ENCODE results near the gene IGSF9.

IGSF9 gene

GRCh38 chr1:159989581-159989980 lies 44.2 kb upstream of the IGSF9 start:
- CTCF ChIA-PET, result interaction anchor here (0.9 to 3.4 kb wide), 4 partner anchors 12 to 90 kb away, joined by 3 to 24 read pairs (median 4); no protein-coding TSS in a partner anchor
- DNase-seq (ENCODE audit: extremely low spot score), result no peak
- POLR2A ChIA-PET, result no interaction called here
- TF ChIP-seq CTCF (IDR thresholded peaks at IDR 0.05; ENCODE audit: control extremely low read depth, extremely low read depth, low read depth, missing control alignments), result no peak

- ChIA-PET POLR2A (no interaction called here), CTCF (interaction anchor here (3.4 kb wide), 1 partner anchor 18 kb away, joined by 24 read pairs; no protein-coding TSS in a partner anchor)
- TF ChIP-seq CTCF (IDR thresholded peaks at IDR 0.05; ENCODE audit: control extremely low read depth, extremely low read depth, low read depth, missing control alignments), result no peak
- DNase-seq (ENCODE audit: extremely low spot score), result no peak
Observed at GRCh38 chr1:159988006-159988405, 42.6 kb upstream of the IGSF9 start.

GRCh38 chr1:159987186-159987585 lies 41.8 kb upstream of the IGSF9 start:
- CTCF ChIA-PET, result interaction anchor here (0.9 to 1.3 kb wide), 3 partner anchors 13 to 21 kb away, joined by 3 read pairs; no protein-coding TSS in a partner anchor
- POLR2A ChIA-PET, result no interaction called here
- TF ChIP-seq CTCF (IDR thresholded peaks at IDR 0.05; ENCODE audit: control extremely low read depth, extremely low read depth, low read depth, missing control alignments), result no peak
- DNase-seq (ENCODE audit: extremely low spot score), result no peak

- CTCF ChIA-PET, result interaction anchor here (0.9 to 1.3 kb wide), 4 partner anchors 14 to 32 kb away, joined by 3 read pairs; no protein-coding TSS in a partner anchor
Observed at GRCh38 chr1:159986531-159986930, 41.1 kb upstream of the IGSF9 start.

GRCh38 chr1:159986093-159986492 lies 40.7 kb upstream of the IGSF9 start:
- no peak for DNase-seq (ENCODE audit: extremely low spot score)
- TF ChIP-seq CTCF (IDR thresholded peaks at IDR 0.05; ENCODE audit: control extremely low read depth, extremely low read depth, low read depth, missing control alignments), result no peak
- CTCF ChIA-PET, result interaction anchor here (1.3 kb wide), 2 partner anchors 14 to 32 kb away, joined by 3 read pairs; no protein-coding TSS in a partner anchor
- POLR2A ChIA-PET, result no interaction called here

More at GRCh38 chr1:159986531-159986930, 41.1 kb upstream of the IGSF9 start:
- no peak for DNase-seq (ENCODE audit: extremely low spot score)
- POLR2A ChIA-PET, result no interaction called here
- TF ChIP-seq CTCF (IDR thresholded peaks at IDR 0.05; ENCODE audit: control extremely low read depth, extremely low read depth, low read depth, missing control alignments), result no peak

GRCh38 chr1:159985473-159985872 lies 40.1 kb upstream of the IGSF9 start:
- ChIA-PET CTCF (interaction anchor here (1.0 to 5.0 kb wide), 3 partner anchors 14 to 33 kb away, joined by 3 to 25 read pairs (median 4); no protein-coding TSS in a partner anchor), POLR2A (no interaction called here)
- no peak for DNase-seq (ENCODE audit: extremely low spot score)
- TF ChIP-seq CTCF (IDR thresholded peaks at IDR 0.05; ENCODE audit: control extremely low read depth, extremely low read depth, low read depth, missing control alignments), result no peak

Measured in GM10248 (cell line).